GM19452 (cell line): Measurements from ENCODE around the gene MARCHF10.

Experiments used
- ATAC-seq: cut with Tn5 transposase; IDR thresholded peaks from one replicate; pipeline ENCODE4 v1.9.1; 2021; ENCODE audit not compliant: unreplicated experiment

MARCHF10 gene

DNA sequence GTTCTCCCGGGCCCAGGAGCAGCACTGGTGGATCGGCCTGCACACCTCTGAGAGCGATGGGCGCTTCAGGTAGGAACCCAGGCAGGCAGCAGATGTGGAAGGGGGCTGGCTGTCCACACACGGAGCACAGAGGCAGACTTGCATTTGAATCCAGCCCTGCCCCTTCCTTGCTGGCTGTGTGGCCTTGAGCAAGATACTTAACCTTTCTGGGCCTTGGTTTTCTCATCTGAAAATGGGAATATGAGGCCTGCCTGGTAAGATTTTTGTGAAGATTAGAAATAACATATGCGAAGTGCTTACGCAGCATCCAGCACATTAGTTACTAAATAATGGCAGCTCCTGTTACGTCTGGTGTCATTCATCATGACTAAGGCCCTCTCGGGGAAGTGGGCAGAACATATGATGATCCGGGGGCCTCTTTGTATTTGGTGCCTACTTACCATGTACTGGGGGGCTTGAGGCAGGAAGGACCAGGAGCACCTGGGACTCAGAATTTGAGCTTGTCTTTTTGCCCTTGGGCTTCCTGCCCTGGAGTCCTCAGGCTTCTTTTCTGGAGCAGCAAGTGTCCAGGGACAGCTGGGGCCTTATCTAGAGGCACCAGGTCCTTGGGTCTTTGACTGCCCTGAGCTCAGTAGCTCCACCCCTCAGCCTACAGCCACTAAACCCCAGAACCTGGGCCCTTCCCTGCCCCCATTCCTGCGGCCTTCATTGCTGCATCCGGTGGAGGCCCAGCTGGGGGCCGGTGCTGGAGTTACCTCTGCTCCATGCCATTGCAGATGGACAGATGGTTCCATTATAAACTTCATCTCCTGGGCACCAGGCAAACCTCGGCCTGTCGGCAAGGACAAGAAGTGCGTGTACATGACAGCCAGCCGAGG is 126.8 kb downstream of the MARCHF10 start:
- ATAC-seq, result no peak

DNA sequence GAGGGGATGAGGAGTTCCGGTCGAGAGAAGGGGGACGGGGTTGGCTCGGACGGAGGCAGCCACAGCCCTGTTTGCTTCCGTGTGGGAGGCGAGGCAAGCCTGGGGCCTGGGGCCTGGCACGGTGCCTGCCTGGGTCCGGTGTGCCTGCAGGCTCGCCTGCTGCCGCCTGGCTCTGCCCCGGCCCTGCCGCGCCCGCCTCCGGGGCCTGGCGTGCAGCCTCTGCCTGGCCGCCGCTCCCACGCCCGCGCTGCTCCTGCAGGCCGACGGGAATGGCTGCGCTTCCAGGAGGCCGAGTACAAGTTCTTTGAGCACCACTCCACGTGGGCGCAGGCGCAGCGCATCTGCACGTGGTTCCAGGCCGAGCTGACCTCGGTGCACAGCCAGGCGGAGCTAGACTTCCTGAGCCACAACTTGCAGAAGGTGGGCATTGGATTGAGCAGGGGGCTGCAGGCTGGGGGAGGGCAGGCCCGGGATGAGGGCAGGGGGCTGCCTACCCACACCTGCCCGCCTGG is 127.5 kb downstream of the MARCHF10 start:
- ATAC-seq, result no peak

DNA sequence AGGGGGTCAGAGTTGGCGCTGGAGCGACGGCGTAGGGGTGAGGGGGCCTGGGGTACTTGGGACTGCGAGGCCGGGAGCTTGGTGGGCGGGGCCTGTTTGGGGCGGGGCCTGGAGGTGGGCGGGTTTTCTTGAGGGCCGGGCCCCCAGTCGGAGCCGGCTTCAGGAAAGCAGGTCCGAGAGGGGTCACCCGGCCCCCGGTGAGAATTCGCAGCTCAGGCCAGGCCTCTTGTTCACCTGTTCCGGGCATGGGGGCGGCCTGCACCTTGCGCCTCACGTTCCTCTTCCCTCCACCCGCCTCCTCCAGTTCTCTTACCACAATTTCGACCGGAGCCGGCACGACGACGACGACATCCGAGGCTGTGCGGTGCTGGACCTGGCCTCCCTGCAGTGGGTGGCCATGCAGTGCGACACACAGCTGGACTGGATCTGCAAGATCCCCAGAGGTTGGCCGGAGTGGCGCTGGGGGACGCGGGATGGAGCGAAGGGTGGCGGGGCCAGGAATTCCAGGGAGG is 128.2 kb downstream of the MARCHF10 start:
- ATAC-seq, result no peak

DNA sequence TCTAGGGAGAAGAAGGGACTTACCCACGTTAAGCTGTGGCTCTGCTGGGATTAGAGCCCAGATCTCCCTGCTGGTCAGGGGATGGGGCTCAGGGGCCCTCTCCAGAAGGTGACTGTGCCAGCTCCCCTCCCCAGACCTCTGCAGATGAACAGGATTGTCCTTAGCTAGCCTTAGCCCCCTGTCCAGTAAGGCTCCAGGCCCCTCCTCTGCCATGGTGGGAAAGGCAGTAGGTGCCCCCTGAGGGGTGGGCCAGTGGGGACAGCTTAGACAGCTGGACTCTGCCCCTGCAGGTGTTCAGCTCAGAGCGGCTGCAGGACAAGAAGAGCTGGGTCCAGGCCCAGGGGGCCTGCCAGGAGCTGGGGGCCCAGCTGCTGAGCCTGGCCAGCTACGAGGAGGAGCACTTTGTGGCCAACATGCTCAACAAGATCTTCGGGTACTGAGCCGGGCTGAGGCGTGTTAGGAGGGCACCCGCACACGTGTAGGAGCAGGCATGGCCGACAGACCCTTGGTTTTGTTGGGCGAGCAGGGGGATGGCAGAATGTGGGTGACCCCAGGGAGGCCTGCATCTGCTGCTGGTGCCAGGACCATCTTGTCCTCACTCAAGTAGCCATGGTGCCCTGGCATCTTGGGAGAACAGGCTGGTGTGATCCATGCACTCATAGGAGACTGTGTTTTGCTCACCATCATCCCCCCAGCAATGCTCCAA is 129.7 kb downstream of the MARCHF10 start:
- ATAC-seq, result no peak

DNA sequence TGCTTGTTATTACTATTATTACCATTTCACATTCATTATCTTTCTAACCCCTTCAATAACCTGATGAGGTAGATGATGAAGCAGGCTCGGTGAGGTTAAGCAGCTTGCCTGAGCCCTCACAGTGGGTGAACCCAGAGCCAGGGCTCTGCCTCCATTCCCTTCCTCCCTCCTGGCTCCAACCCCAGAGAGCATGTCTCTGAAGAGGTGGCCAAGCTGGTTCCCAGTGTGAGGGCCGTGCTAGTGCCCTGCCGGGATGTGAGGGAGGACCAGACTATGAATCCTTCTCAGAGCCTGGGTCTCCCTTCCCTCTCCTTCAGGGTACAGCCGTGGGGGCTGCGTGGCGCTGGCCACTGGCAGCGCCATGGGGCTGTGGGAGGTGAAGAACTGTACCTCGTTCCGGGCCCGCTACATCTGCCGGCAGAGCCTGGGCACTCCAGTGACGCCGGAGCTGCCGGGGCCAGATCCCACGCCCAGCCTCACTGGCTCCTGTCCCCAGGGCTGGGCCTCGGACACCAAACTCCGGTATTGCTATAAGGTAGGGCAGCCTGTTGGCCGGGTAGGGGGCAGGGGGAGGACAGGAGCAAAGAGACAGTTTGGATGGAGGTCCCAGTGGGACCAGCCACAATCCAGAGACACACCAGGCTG is 131.0 kb downstream of the MARCHF10 start:
- no peak for ATAC-seq

DNA sequence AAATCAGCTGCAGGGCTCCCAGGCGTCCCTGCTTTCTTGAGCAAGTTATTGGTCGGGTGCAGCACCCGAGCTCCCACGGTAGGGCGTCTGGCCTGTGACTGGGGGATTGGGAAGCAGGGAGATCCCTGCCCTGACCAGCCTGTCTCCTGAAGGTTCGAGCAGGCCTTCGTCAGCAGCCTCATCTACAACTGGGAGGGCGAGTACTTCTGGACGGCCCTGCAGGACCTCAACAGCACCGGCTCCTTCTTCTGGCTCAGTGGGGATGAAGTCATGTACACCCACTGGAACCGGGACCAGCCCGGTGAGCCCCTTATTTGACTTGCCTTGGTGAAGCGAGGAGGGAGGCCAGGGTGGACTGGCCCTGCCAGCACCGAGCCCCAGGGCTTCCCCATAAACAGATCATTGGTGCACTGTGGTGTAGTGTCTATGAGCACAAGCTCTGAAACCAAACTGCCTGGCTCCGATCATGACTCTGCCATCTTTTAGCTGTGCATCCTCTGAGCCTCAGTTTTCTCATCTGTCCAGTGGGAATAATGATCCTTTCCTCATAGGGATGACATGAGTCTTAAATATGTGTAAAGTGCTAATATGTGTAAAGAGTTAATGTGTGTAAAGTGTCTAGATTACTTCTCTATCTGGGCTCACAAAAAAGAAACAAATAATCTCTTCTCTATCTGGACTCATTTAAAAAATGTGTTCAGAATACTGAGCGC is 131.7 kb downstream of the MARCHF10 start:
- no peak for ATAC-seq

DNA sequence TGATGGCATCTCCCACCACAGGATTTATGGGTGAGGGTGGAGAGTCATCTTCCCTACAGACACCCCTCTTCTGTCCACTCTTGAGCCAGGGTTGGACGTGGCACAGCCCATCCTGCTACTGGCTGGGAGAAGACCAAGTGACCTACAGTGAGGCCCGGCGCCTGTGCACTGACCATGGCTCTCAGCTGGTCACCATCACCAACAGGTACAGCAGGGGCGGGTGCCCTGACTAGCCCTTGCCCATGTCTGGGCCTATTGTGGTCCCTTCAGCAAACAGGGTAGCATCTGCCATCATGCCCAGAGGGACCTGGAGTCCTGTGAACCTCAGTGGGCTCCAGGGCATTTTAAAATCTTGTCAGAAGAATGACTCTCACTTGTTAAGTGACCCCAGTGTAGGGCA is 132.4 kb downstream of the MARCHF10 start:
- no peak for ATAC-seq

DNA sequence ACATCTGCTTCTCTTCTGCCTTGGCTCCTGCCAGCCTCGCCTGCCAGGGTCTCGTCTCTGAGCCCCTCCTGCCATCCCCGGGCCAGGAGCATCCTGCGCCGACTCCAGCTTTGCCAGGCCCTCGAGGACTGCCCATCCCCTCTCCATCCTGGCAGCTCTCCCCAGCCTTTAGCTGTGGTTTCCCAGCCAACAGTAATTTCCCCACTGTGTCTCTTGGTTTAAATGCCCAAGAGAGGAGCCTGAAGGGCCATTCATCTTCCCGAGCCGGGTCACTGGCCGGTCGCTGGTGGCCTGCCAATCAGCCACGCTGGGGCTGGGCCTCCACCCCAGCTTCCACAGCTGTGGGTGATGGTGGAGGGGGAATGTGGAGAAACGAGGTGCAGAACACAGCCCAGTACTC is 132.9 kb downstream of the MARCHF10 start:
- no peak for ATAC-seq

DNA sequence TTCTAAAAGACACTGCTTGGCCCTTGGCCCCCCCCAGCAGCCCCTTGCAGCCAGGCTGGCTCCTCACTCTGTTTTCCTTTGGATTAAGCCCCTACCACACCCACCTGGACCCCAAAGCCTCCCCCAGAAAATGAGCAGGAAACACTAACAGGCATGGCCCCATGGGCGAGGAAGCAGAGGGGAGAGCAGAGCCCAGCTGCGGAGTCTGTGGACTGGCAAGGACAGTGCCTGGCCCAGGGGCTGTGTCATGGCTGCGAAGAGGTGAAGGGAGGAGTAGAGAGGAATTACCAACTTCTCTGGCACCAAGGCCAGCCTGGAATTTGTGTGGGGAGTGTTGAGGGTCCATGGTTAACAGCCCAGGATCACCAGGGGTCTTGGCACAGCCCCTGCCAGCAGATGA is 133.3 kb downstream of the MARCHF10 start:
- no peak for ATAC-seq

DNA sequence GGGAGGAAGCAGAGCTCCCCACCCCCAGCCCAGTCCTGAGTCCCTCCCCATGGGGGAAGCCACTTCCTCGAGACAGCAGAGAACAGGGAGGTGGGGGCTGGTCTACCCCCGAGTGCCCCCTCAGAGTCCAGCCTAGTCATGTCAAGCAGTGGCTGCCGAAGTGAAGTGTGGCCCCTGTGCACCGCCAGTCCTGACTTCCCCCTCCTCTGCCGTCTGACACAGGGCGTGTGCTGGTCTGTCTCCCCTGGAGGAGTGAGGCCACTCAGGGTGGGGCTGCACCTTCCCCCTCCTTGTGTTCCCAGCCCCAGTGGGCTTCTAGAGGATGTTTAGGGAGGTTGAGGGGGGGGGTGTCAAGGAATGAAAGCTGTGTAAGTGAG is 133.8 kb downstream of the MARCHF10 start:
- ATAC-seq, result no peak

DNA sequence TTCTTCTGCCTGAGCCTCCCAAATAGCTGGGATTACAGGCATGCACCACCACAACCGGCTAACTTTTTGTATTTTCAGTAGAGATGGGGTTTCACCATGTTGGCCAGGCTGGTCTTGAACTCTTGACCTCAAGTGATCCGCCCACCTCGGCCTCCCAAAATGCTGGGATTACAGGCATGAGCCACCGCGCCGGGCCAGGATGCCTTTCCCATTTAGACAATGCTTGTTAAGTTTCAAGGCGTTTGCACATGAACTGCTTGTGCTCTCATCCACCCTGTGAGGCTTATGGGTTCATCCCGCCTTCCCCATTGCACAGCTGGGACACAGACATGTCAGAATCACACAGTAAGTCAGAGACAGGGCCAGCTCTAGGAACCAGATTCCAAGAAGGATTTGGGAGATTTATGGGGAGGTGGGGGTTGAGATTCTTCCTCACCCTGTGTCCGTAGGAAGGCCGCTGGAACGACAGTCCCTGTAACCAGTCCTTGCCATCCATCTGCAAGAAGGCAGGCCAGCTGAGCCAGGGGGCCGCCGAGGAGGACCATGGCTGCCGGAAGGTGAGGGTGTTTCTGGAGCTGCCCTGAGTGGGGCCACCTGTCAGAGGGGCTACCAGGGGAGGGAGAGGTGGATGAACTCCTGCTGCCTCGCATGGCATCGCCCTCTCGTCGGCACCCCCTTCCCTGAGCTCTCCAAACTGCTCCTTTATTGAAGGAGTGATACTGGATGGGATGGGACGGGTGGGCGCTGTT is 134.3 kb downstream of the MARCHF10 start:
- ATAC-seq, result no peak

DNA sequence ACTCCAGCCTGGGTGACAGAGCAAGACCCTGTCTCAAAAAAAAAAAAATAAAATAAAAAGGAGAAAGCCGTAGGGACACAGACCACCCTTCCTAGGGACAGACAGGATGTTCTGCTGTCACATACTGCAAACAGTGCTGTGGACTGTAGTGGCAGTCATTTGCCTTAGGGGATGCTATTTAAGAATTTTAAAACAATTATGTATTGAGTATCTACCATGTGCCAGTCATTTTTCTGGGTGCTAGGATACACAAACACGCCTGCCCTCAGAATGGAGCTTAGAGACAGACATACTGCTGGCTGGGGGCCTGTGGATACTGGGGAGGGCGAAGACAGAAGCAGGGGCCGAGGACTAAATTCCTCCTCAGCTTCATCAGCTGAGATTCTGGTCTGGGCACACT is 135.2 kb downstream of the MARCHF10 start:
- ATAC-seq, result no peak

DNA sequence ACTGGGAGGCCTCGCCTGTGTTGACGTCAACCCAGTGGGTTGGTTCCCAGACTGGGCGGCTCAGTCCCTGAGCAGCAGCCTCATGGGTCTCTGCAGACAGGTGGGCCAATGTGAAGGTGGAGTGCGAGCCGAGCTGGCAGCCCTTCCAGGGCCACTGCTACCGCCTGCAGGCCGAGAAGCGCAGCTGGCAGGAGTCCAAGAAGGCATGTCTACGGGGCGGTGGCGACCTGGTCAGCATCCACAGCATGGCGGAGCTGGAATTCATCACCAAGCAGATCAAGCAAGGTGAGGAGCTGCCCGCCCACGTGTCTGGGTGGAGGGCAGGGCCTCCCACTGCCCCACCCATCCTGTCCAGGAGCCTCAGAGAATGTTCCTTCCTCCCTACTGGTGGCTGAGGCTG is 136.6 kb downstream of the MARCHF10 start:
- no peak for ATAC-seq

DNA sequence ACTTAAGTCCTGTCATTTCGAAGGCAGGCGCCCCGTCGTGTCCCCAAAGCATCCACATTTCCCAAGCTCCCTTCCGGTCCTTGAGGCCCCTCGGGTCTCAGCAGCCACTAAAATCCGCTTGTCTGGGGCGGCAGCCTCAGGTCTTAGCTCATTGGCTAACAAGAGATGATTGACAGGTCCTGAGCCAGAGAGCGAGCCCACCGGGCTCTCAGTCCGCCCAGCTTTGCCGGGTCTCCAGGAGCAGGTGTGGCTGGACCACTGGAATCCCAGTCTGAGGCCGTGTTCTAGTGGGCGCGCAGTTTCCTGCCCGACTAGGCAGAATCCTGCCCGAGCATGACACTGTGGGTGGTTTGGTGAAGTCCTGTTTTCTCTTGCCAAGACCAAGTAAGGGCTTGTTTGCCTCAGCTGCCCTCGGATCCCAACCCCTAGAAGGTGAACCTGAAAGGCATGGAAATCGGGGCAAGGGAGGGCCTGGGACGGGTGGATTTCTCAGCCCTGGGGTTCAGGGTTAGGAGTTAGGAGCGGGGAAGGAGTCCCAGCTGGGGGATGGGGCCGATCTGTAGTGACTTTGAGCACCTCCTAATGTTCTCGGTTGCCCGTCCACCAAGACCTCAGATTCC is 137.8 kb downstream of the MARCHF10 start:
- ATAC-seq, result no peak

DNA sequence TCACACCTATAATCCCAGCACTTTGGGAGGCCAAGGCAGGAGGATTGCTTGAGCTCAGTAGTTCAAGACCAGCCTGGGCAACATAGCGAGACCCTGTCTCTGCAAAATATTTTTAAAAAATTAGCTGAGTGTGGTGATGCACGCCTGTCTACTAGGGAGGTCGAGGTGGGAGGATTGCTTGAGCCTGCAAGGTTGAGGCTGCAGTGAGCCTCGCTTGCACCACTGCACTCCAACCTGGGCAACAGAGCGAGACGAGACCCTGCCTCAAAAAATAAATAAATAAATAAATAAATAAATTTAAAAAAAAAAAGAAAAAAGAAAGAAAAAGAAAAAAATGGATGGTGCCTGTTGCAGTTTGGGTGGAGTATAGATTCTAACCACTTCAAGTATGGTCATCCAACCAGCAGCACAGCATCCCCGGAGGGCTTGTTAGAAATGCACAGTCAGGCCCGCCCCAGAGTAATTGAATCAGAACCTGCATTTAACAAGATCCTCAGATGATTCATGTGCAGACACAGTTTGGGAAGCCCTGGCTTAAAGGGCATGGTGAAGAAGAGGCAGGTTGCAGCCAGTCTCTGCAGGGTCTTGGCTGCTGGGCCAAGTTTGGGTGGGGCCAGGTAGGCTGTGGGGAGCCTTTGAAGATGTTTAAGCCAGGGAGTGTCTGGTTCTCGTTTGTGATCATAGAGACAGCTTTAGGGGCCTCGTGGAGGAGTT is 139.9 kb downstream of the MARCHF10 start:
- ATAC-seq, result no peak

DNA sequence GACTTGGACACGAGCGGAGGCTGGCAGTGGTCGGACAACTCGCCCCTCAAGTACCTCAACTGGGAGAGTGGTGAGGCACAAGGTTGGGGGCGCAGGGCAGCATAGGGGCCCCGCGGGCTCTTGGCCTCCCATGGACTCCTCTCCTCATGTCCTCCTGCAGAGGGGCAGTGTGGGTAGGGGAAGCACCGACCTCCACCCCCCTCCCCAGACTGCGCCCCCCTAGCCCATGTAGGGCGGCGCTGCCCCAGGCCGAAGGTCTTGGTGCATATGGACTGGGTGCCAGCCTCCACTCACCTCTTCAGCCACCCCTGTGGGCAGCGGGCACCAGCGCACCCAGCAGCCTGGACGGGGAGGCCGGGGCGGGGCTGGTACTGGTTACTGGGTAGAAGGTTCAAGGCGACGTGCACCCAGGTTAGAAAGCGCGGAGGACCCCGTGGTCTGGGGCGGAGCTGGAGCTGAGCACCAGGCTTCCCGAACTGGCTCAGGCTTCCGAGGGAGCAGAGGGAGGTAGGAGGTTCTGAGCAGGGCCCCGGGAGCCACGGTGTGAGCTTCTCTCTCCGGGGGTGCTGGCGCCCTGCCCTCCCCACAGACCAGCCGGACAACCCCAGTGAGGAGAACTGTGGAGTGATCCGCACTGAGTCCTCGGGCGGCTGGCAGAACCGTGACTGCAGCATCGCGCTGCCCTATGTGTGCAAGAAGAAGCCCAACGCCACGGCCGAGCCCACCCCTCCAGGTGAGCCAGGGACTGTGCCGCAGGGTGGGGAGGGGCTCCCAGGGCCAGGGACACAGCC is 141.1 kb downstream of the MARCHF10 start:
- ATAC-seq, result no peak

DNA sequence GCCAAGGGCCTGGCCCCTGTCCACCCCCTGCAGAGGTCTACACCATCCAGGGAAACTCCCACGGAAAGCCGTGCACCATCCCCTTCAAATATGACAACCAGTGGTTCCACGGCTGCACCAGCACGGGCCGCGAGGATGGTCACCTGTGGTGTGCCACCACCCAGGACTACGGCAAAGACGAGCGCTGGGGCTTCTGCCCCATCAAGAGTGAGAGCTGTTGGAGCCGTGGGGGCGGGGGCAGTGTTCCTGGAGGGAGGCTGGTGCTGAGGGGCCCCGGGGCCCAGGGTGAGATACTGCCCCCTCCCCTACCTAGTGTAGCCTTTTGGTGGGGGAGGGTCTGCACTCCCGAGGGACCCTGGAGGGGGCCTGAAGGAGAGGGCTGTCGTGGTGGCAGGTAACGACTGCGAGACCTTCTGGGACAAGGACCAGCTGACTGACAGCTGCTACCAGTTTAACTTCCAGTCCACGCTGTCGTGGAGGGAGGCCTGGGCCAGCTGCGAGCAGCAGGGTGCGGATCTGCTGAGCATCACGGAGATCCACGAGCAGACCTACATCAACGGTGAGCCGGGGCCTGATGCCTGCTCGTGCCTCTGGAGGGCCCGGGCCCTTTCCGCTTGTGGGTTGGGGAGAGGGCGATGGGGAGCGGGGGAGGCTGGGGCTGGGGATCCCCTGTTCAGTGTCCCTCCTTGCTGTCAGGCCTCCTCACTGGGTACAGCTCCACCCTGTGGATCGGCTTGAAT is 141.9 kb downstream of the MARCHF10 start:
- ATAC-seq, result no peak

DNA sequence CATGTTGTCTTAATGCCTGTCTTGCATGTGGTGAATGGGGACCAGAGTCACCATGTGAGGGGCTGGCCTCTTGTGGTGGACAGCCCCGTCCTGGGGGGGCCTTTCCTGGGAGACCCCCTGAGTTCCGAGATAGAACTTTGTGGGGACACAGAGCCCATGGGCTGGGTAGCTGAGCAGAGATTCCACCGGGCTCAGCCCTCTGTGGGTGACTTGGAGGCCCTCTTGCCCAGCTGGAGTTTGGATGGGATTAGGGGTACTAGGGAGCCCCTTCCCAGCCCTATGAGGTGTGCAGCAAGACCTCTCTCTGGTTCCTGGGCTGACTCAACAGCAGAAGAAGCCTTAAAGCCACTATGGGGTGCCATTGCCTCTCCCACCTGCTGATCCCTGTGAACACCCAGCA is 142.5 kb downstream of the MARCHF10 start:
- ATAC-seq, result no peak
